Measurements from ENCODE around the gene ACP2. TPM values are rescaled to one million over a fixed set of nuclear protein-coding genes. Genes with fewer than 3 reads are reported as not detected.

The ACP2 gene
- polyA plus RNA-seq, 3 donors, result 13.1 to 25.3 (median 20.5) TPM

DNA sequence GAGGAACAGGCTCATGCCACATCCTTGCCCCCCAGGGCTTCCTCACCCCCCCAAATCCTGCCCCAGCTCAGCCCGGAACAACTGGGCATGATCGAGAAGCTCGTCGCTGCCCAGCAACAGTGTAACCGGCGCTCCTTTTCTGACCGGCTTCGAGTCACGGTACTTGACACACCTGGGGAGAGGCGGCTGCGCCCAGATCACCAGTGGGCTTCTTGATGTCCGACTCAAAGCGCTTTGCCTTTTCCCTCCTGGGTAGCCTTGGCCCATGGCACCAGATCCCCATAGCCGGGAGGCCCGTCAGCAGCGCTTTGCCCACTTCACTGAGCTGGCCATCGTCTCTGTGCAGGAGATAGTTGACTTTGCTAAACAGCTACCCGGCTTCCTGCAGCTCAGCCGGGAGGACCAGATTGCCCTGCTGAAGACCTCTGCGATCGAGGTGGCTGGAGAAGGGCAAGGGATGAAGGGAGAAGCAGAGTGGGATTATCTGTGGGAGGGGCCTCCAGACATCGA, 12.7 kb upstream of the ACP2 start:
- intact Hi-C loops (cut with micrococcal nuclease), result no loop called here
- no peak overlapping the region for H3K4me3 Mint-ChIP-seq
- H3K36me3 Mint-ChIP-seq, result peaks cover 0 to 4% of the 10 kb centered on the region in 2 donors
- peaks cover 0 to 2% (median 1%) of the 10 kb centered on the region in 3 donors for H3K27me3 Mint-ChIP-seq (ENCODE audit: low read depth in 3 of 3)
- WGBS (ENCODE audit: insufficient coverage), result 63% methylated on average over 22 of the region's 22 CpGs
- Histone ChIP-seq H3K4me2 (replicated peaks; ENCODE audit: extremely low read depth, low read length, poor library complexity, severe bottlenecking) (no peak overlapping the region), H3K9me3 (replicated peaks in 1 of 2; ENCODE audit: control insufficient read depth in 1 of 2, insufficient read depth in 1 of 2, low read length in 2 of 2) (no peaks in the 10 kb centered on the region), H3K9ac (ENCODE audit: insufficient read depth, low read length, poor library complexity, severe bottlenecking) (no peak overlapping the region), H3K36me3 (replicated peaks in 1 of 2; ENCODE audit: control insufficient read depth in 1 of 2, insufficient read depth in 2 of 2, low read length in 2 of 2) (no peaks in the 10 kb centered on the region), H3K79me2 (ENCODE audit: insufficient read depth, low read length) (no peaks in the 10 kb centered on the region), H3K27me3 (ENCODE audit: control insufficient read depth in 2 of 2, insufficient read depth in 2 of 2, low read length in 2 of 2) (no peaks in the 10 kb centered on the region), H3K4me1 (ENCODE audit: control insufficient read depth in 1 of 2, insufficient read depth in 2 of 2, low read length in 2 of 2) (peaks cover 24 to 40% of the 10 kb centered on the region in 2 donors), H4K20me1 (ENCODE audit: insufficient read depth, low read length) (no peaks in the 10 kb centered on the region), H2AFZ (ENCODE audit: insufficient read depth, low read depth, low read length, poor library complexity, severe bottlenecking) (no peak overlapping the region), H3K4me3 (replicated peaks in 1 of 3; ENCODE audit: low read depth in 2 of 3, low read length in 3 of 3) (no peak overlapping the region), H3K27ac (ENCODE audit: low read depth in 1 of 2, low read length in 2 of 2) (no peak overlapping the region)
- TF ChIP-seq, protein P1, sequence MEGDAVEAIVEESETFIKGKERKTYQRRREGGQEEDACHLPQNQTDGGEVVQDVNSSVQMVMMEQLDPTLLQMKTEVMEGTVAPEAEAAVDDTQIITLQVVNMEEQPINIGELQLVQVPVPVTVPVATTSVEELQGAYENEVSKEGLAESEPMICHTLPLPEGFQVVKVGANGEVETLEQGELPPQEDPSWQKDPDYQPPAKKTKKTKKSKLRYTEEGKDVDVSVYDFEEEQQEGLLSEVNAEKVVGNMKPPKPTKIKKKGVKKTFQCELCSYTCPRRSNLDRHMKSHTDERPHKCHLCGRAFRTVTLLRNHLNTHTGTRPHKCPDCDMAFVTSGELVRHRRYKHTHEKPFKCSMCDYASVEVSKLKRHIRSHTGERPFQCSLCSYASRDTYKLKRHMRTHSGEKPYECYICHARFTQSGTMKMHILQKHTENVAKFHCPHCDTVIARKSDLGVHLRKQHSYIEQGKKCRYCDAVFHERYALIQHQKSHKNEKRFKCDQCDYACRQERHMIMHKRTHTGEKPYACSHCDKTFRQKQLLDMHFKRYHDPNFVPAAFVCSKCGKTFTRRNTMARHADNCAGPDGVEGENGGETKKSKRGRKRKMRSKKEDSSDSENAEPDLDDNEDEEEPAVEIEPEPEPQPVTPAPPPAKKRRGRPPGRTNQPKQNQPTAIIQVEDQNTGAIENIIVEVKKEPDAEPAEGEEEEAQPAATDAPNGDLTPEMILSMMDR (IDR thresholded peaks at IDR 0.05), result no peak
- H3K4me1 Mint-ChIP-seq, result peaks cover 35% of the 10 kb centered on the region
- H3K9me3 Mint-ChIP-seq, result no peaks in the 10 kb centered on the region
- DNase-seq, result no peak
- H3K27ac Mint-ChIP-seq, result peak overlapping the region in 1 of 7 donors; percentile 8

DNA sequence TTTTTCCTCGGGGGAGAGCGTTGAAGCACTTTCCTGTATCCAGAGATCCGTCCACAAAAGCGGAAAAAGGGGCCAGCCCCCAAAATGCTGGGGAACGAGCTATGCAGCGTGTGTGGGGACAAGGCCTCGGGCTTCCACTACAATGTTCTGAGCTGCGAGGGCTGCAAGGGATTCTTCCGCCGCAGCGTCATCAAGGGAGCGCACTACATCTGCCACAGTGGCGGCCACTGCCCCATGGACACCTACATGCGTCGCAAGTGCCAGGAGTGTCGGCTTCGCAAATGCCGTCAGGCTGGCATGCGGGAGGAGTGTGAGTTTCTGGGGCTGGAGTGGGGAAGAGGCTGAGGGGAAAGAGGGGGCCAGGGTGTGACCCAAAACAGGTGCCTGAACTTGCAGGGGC, 11.8 kb upstream of the ACP2 start:
- Histone ChIP-seq H3K9me3 (replicated peaks in 1 of 2; ENCODE audit: control insufficient read depth in 1 of 2, insufficient read depth in 1 of 2, low read length in 2 of 2) (no peaks in the 10 kb centered on the region), H3K9ac (ENCODE audit: insufficient read depth, low read length, poor library complexity, severe bottlenecking) (no peak overlapping the region), H4K20me1 (ENCODE audit: insufficient read depth, low read length) (no peaks in the 10 kb centered on the region), H2AFZ (ENCODE audit: insufficient read depth, low read depth, low read length, poor library complexity, severe bottlenecking) (no peak overlapping the region), H3K4me1 (ENCODE audit: control insufficient read depth in 1 of 2, insufficient read depth in 2 of 2, low read length in 2 of 2) (peaks cover 21 to 37% of the 10 kb centered on the region in 2 donors), H3K4me2 (replicated peaks; ENCODE audit: extremely low read depth, low read length, poor library complexity, severe bottlenecking) (no peak overlapping the region), H3K27ac (ENCODE audit: low read depth in 1 of 2, low read length in 2 of 2) (no peak overlapping the region), H3K79me2 (ENCODE audit: insufficient read depth, low read length) (no peaks in the 10 kb centered on the region), H3K4me3 (replicated peaks in 1 of 3; ENCODE audit: low read depth in 2 of 3, low read length in 3 of 3) (no peak overlapping the region), H3K27me3 (ENCODE audit: control insufficient read depth in 2 of 2, insufficient read depth in 2 of 2, low read length in 2 of 2) (no peaks in the 10 kb centered on the region), H3K36me3 (replicated peaks in 1 of 2; ENCODE audit: control insufficient read depth in 1 of 2, insufficient read depth in 2 of 2, low read length in 2 of 2) (no peaks in the 10 kb centered on the region)
- intact Hi-C loops (cut with micrococcal nuclease), result no loop called here
- no peaks in the 10 kb centered on the region for H3K9me3 Mint-ChIP-seq
- H3K4me3 Mint-ChIP-seq, result no peak overlapping the region
- H3K27ac Mint-ChIP-seq, result no peak overlapping the region
- TF ChIP-seq, protein P1 (IDR thresholded peaks at IDR 0.05), result no peak
- peaks cover 0 to 4% of the 10 kb centered on the region in 2 donors for H3K36me3 Mint-ChIP-seq
- WGBS (ENCODE audit: insufficient coverage), result 95% methylated on average over 19 of the region's 19 CpGs
- no peak for DNase-seq
- H3K27me3 Mint-ChIP-seq (ENCODE audit: low read depth in 3 of 3), result peaks cover 0 to 2% (median 1%) of the 10 kb centered on the region in 3 donors
- H3K4me1 Mint-ChIP-seq, result peaks cover 37% of the 10 kb centered on the region
